GM18870 (cell line): ENCODE results near the gene SSBP1.
"Not testable (repeated sequence)": the region's sequence is repeated elsewhere in the genome, so short reads cannot be mapped to it uniquely, and the experiment has no call there.

Experiments
- ATAC-seq: cut with Tn5 transposase; IDR thresholded peaks from one replicate; pipeline ENCODE4 v1.9.1; 2021; ENCODE audit warnings: moderate library complexity; ENCODE audit not compliant: unreplicated experiment

SSBP1 gene

GRCh38 chr7:141709318-141709717 is 28.8 kb upstream of the SSBP1 start:
- no peak for ATAC-seq

DNA sequence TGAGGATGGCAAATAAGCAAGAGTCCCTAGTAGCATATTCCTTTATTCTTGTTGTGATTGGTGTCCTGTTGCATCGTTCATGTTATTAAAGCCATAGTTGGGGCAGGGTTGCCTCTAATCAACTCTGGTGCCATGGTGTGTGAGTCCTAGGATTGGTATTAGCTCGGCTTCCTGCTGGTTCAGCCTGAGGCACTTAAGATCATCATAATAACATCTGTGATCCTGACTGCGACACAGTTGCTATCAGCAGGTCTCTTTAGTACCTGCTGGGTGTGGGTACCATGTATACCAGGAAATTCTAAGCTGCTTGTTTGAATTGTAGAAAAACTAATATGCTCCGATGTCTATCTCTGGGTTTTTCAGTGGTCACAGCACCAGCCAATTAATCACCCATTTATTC is 28.4 kb upstream of the SSBP1 start:
- ATAC-seq: no peak

- ATAC-seq: no peak
These were observed 27.9 kb upstream of the SSBP1 start for GRCh38 chr7:141710301-141710700.

GRCh38 chr7:141712603-141713255 is 25.4 kb upstream of the SSBP1 start:
- ATAC-seq: no peak

- no peak for ATAC-seq
These were observed 24.3 kb upstream of the SSBP1 start for GRCh38 chr7:141713890-141714289.

DNA sequence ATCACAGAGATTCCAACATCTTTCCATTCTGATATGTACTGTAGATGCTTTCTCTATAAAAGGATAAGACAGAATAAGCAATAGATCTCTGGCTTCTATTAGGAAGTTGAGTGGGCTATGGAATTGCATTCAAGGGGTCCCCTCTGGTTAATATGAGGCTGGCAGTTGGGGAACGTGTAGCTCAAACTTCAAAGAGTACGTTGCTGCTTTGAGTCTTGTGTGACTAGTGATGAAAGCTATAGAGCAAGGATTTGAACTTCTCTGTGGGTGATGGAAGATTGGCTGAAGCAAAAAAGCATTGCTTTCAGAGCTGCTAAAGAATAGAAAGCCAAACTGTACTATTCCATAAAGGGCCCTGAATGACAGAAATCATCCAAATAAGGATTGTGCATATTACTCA is 23.6 kb upstream of the SSBP1 start:
- no peak for ATAC-seq

DNA sequence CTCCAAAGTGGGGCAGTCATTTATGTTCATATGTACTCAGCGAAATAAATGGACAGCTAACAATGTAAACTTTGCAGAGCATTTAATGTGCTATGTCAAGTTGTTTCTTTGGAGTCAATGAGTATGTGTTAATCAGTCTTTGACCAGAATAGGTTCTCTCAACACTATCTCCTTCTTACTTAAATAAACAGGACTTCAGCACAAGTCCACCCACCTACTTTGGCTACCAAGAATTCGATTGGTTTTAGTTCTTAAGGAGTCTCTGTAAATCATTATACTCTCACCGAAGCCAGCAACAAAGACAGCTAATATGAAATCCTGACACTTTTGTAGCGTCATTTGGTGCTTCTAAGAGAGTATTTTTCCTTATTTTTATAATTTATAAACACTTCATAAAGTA is 23.1 kb upstream of the SSBP1 start:
- ATAC-seq: no peak

DNA sequence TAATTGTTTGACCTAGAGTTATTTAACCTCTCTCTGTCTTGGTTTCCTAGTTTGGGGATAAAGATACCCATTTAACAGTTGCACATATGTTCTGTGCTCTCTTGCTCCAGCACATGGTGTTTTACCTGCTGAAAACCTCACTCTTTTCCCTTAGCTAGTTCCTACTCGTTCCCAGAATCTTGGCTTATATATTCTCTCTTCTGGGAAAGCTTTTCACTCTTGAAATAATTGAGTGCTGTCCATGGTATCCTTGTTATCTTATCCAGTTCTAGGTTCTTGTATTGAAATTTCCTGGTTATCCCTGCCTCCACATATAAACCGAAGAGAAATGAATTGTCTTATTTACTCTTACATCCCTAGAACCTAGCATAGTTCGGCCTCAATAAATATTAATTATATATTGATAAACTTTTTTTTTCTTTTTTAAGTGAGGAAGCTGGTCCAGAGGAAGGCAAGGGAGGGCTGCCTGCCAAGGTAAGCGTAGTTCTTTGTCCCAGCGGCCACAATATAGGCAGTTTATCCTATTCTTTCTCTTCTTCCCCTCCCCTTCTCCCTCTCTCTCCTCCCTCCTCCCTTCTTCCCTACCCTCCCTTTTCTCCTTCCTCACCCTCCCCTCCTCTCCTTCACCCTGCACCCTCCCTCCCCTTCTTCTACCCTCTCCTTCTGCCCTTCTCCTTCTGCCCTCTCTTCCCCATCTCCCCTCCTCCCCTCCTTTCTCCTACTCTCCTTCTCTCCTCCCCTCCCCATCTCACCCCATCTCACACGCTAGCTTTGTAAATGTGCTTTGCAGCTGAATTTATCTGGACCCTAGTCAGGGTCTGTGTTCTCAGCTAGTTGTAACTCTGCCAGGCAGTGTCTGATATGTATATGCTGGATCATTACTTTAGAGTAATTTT is 22.1 kb upstream of the SSBP1 start:
- no peak for ATAC-seq

GRCh38 chr7:141717450-141717849 is 20.7 kb upstream of the SSBP1 start:
- no peak for ATAC-seq

- no peak for ATAC-seq
These were observed 15.6 kb upstream of the SSBP1 start for GRCh38 chr7:141722529-141722928.

DNA sequence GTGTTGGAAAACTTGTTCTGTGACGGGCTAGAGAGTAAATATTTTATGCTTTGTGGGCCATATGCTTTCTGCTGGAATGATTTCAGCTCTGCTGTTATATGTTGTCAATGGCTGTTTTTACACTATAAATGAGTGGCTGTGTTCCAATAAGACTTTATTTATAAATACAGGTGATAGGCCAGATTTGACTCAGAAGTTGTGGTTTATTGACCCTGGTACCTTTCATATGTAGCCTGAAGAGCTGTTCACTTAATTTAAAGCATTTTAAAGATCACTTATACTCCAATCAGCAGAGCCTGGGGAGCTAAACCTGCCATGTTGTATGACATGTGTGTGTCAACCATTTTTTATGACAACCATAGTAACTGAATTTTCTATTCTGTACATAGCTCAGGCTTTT is 9.1 kb upstream of the SSBP1 start:
- no peak for ATAC-seq

GRCh38 chr7:141731476-141732149 is 6.5 kb upstream of the SSBP1 start:
- no peak for ATAC-seq

DNA sequence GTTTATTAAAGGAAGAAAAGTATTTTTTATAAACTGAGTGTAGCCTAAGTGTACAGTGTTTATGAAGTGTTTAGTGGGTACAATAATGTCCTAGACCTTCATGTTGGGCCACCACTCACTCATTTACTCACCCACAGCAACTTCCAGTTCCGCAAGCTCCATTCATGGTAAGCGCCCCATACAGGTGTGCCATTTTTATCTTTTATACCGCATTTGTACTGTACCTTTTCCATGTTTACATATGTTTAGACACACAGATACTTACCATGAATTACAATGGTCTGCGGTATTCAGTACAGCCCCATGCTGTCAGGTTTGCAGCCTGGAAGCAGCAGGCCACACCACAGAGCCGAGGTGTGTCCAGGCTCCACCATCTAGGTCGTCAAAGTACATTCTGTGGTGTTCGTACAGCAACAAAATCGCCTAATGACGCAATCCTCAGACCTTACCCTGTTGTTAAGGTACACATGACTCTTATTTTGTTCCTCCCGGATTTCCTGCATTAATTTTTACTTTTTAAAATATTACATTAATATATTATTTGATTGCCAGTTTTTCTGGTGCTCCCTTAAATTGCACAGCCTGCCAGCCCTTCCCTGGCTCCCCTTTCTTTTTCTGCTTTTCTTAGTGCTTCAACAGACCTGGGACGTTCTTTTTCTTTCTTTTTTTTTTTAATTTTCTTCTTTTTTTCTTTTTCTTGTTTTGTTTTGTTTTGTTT is 881 bp upstream of the SSBP1 start:
- ATAC-seq: no peak

GRCh38 chr7:141738592-141739013 is 445 bp downstream of the SSBP1 start:
- no peak for ATAC-seq

- no peak for ATAC-seq
These were observed 1.1 kb downstream of the SSBP1 start for GRCh38 chr7:141739250-141739649.

GRCh38 chr7:141742229-141742628 is 4.1 kb downstream of the SSBP1 start:
- no peak for ATAC-seq

DNA sequence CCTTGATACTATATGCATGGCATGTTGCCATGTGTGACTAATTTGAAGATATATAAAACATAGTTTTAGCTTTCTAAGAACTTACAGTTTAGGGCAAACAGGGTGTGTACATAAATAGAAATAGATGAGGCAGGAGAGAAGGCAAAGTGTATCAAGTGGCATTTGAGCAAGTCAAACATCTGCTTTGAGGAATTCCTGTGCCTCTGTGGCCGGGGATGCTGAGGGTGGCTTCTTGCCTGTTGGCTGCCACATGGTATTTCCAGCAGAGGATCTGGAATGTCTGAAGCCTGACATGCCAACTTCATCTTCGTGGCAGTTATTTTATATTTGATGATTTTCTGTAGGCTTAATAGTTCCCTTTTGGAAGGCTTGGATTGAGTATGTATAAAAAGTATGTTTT is 6.0 kb downstream of the SSBP1 start:
- ATAC-seq: no peak

GRCh38 chr7:141748396-141748795 is 10.2 kb downstream of the SSBP1 start:
- no peak for ATAC-seq

DNA sequence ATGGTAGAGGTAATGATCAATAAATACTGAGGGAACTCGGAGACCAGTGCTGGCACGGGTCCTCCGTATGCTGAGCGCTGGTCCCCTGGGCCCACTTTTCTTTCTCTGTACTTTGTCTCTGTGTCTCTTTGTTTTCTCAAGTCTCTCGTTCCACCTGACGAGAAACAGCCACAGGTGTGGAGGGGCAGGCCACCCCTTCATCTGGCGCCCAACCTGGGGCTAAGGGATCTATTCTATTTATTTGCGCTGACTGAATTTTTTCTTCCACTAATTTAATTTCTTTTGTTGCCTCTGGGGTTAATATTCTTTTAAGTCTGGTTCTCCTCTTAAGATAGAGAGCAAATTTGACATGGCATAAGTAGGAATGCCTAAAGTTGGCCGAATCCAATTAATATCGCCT is 13.7 kb downstream of the SSBP1 start:
- not testable (repeated sequence) for ATAC-seq

- no peak for ATAC-seq
These were observed 14.5 kb downstream of the SSBP1 start for GRCh38 chr7:141752634-141753033.

DNA sequence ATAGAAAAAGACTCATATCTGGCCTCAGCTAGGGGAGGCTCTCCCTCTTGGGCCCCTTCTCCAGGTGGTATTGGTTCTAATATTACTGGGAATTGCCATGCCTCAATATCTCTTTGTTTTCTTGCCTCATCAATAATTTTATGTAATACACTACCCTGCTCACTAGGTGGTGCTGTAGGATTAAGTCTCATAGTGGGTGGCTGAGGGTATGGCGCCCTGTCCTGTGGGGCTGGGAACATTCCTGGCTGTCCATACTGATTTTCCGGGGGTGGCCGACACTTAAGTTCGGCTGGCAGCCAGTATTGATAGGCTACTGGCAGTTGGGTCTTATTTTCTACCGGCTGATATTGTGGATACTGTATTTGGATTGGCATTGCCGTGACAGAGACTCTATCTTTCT is 16.8 kb downstream of the SSBP1 start:
- no peak for ATAC-seq
